Measurements from ENCODE around the gene PDK3. TPM values are rescaled to one million over a fixed set of nuclear protein-coding genes. Genes with fewer than 3 reads are reported as not detected.

Gene PDK3
- total and polyA plus RNA-seq, 3 experiments from 2014 or later: 26.0 to 48.3 (median 26.4) TPM

DNA sequence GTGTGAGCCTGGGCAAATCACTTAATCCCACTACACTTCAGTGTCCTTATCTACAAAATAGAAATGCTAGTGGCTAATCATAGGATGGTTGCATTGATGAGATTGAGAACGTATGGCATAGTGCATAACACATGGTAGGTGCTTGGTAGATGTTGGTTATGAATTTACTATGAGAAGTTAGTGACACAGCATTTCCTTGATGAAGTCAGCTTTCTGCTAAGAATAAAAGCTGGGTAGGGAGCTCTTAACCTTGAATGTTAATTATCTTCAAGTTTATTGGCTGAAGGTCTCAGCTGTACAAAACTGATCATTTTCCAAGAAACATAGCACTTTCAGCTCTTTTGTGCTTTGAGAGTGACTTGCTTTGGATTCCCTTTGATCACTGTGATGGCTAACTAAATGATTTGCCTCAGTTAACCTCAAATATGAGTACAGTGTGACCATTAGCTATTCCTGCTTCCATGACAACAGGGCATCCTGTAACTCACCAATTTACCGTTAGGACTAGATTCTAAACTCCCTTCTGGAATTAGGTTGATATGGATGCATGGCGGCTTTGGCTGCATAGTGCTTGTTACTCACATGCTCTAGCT is 17.8 kb downstream of the PDK3 start:
- H3K4me3 ChIP-seq (ENCODE audit: low read length): no peak overlapping the region
- H3K36me3 ChIP-seq (ENCODE audit: insufficient read depth, low read length): no peaks in the 10 kb centered on the region
- Mint-ChIP-seq H3K36me3 (peaks cover 0 to 2% (median under 1%) of the 10 kb centered on the region in 3 donors), H3K4me3 (peak overlapping the region in 1 of 7 donors; percentile 37), H3K9me3 (no peaks in the 10 kb centered on the region), H3K27me3 (no peaks in the 10 kb centered on the region), H3K27ac (peak overlapping the region; percentile 66 to 95 (median 74)), H3K4me1 (peaks cover 45 to 68% (median 57%) of the 10 kb centered on the region in 3 donors)
- DNase-seq: no peak
- CTCF ChIA-PET: interaction anchor here (1.5 to 1.7 kb wide), 2 partner anchors 15 to 87 kb away, joined by 4 to 7 read pairs; no protein-coding TSS in a partner anchor
- POLR2A ChIA-PET: interaction anchor here (1.5 kb wide), 1 partner anchor 18 kb away, joined by 7 read pairs; the partner anchor contains the start of gene PDK3
- no peaks in the 10 kb centered on the region for H3K27me3 ChIP-seq (ENCODE audit: insufficient read depth, low read length, poor library complexity, severe bottlenecking)
- no peak overlapping the region for H3K27ac ChIP-seq (ENCODE audit: low read depth, low read length)
- no peaks in the 10 kb centered on the region for H3K9me3 ChIP-seq (ENCODE audit: low read length)
- peaks cover 47% of the 10 kb centered on the region for H3K4me1 ChIP-seq (ENCODE audit: insufficient read depth, low read length)

DNA sequence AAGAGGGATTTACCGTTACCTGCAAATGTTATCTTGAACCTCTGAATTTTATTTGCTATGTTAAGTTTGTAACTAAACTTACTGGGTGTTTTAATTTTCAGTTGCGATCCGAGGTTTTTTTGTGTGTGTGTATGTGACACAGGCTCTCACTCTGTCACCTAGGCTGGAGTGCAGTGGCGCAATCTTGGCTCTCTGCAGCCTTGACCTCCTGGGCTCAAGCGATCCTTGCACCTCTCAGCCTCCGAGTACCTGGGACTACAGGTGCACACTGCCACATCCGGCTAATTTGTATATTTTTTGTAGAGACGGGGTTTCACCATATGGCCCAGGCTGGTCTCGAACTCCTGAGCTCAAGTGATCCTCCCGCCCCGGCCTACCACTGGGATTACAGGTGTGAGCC is 18.5 kb downstream of the PDK3 start:
- Histone ChIP-seq H3K27me3 (ENCODE audit: insufficient read depth, low read length, poor library complexity, severe bottlenecking) (no peaks in the 10 kb centered on the region), H3K4me3 (ENCODE audit: low read length) (no peak overlapping the region), H3K9me3 (ENCODE audit: low read length) (no peaks in the 10 kb centered on the region), H3K36me3 (ENCODE audit: insufficient read depth, low read length) (no peaks in the 10 kb centered on the region), H3K4me1 (ENCODE audit: insufficient read depth, low read length) (peaks cover 40% of the 10 kb centered on the region), H3K27ac (ENCODE audit: low read depth, low read length) (no peak overlapping the region)
- POLR2A ChIA-PET: no interaction called here
- H3K9me3 Mint-ChIP-seq: no peaks in the 10 kb centered on the region
- H3K27me3 Mint-ChIP-seq: no peaks in the 10 kb centered on the region
- H3K36me3 Mint-ChIP-seq: peaks cover 0 to 2% (median 2%) of the 10 kb centered on the region in 3 donors
- H3K27ac Mint-ChIP-seq: peak overlapping the region in 5 of 8 donors; percentile 17 to 88 (median 72)
- H3K4me1 Mint-ChIP-seq: peaks cover 42 to 65% (median 53%) of the 10 kb centered on the region in 3 donors
- CTCF ChIA-PET: interaction anchor here (0.9 to 1.7 kb wide), 3 partner anchors 14 to 88 kb away, joined by 4 to 7 read pairs (median 4); no protein-coding TSS in a partner anchor
- no peak for DNase-seq
- H3K4me3 Mint-ChIP-seq: no peak overlapping the region

GRCh38 chrX:24485323-24485722 is 20.2 kb downstream of the PDK3 start:
- Histone ChIP-seq H3K4me3 (ENCODE audit: low read length) (no peak overlapping the region), H3K27me3 (ENCODE audit: insufficient read depth, low read length, poor library complexity, severe bottlenecking) (no peaks in the 10 kb centered on the region), H3K4me1 (ENCODE audit: insufficient read depth, low read length) (peaks cover 28% of the 10 kb centered on the region), H3K27ac (ENCODE audit: low read depth, low read length) (no peak overlapping the region), H3K36me3 (ENCODE audit: insufficient read depth, low read length) (no peaks in the 10 kb centered on the region), H3K9me3 (ENCODE audit: low read length) (no peaks in the 10 kb centered on the region)
- DNase-seq: no peak
- H3K4me1 Mint-ChIP-seq: peaks cover 27 to 49% (median 40%) of the 10 kb centered on the region in 3 donors
- CTCF ChIA-PET: no interaction called here
- POLR2A ChIA-PET: no interaction called here
- H3K27ac Mint-ChIP-seq: peak overlapping the region in 4 of 8 donors; percentile 40 to 92 (median 68)
- H3K27me3 Mint-ChIP-seq: no peaks in the 10 kb centered on the region
- no peaks in the 10 kb centered on the region for H3K9me3 Mint-ChIP-seq
- no peak overlapping the region for H3K4me3 Mint-ChIP-seq
- peaks cover 0 to 2% (median 2%) of the 10 kb centered on the region in 3 donors for H3K36me3 Mint-ChIP-seq

- Histone ChIP-seq H3K27me3 (ENCODE audit: insufficient read depth, low read length, poor library complexity, severe bottlenecking) (no peaks in the 10 kb centered on the region), H3K27ac (ENCODE audit: low read depth, low read length) (no peak overlapping the region), H3K4me1 (ENCODE audit: insufficient read depth, low read length) (peaks cover 22% of the 10 kb centered on the region), H3K4me3 (ENCODE audit: low read length) (no peak overlapping the region), H3K36me3 (ENCODE audit: insufficient read depth, low read length) (no peaks in the 10 kb centered on the region), H3K9me3 (ENCODE audit: low read length) (no peaks in the 10 kb centered on the region)
- ChIA-PET CTCF (no interaction called here), POLR2A (no interaction called here)
- no peak overlapping the region for H3K4me3 Mint-ChIP-seq
- no peaks in the 10 kb centered on the region for H3K9me3 Mint-ChIP-seq
- no peaks in the 10 kb centered on the region for H3K27me3 Mint-ChIP-seq
- peak overlapping the region in 4 of 8 donors; percentile 47 to 77 (median 66) for H3K27ac Mint-ChIP-seq
- DNase-seq: no peak
- peaks cover 2% of the 10 kb centered on the region in 3 donors for H3K36me3 Mint-ChIP-seq
- peaks cover 22 to 41% (median 35%) of the 10 kb centered on the region in 3 donors for H3K4me1 Mint-ChIP-seq
Observed at GRCh38 chrX:24485976-24486680, 21.0 kb downstream of the PDK3 start.

GRCh38 chrX:24487571-24487970 is 22.5 kb downstream of the PDK3 start:
- H3K27me3 ChIP-seq (ENCODE audit: insufficient read depth, low read length, poor library complexity, severe bottlenecking): no peaks in the 10 kb centered on the region
- H3K4me3 ChIP-seq (ENCODE audit: low read length): no peak overlapping the region
- DNase-seq: no peak
- Mint-ChIP-seq H3K9me3 (no peaks in the 10 kb centered on the region), H3K4me3 (peak overlapping the region in 1 of 7 donors; percentile 8), H3K27ac (no peak overlapping the region), H3K36me3 (peaks cover 2% of the 10 kb centered on the region in 3 donors), H3K27me3 (no peaks in the 10 kb centered on the region), H3K4me1 (peaks cover 12 to 27% (median 24%) of the 10 kb centered on the region in 3 donors)
- CTCF ChIA-PET: interaction anchor here (1.3 kb wide), 1 partner anchor 91 kb away, joined by 7 read pairs; no protein-coding TSS in a partner anchor
- no peaks in the 10 kb centered on the region for H3K36me3 ChIP-seq (ENCODE audit: insufficient read depth, low read length)
- peaks cover 11% of the 10 kb centered on the region for H3K4me1 ChIP-seq (ENCODE audit: insufficient read depth, low read length)
- no peak overlapping the region for H3K27ac ChIP-seq (ENCODE audit: low read depth, low read length)
- H3K9me3 ChIP-seq (ENCODE audit: low read length): no peaks in the 10 kb centered on the region
- POLR2A ChIA-PET: no interaction called here

DNA sequence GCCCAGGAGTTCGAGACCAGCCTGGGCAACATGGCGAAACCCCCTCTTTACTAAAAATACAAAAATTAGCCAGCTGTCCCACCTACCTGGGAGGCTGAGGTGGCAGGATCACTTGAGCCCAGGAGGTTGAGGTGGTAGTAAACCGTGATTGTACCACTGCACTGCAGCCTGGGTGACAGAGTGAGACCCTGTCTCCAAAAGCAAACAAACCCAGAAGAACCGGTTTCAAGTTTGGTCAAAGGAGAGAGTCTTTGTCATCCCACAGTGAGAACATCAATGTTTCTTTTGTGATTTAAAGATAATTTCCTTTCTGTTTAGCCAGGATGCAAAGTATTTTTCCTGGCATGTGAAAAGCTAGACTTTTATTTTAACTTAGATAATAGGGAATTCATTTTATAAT is 26.7 kb downstream of the PDK3 start:
- Mint-ChIP-seq H3K27ac (no peak overlapping the region), H3K4me1 (peaks cover 21 to 40% (median 35%) of the 10 kb centered on the region in 3 donors), H3K36me3 (peaks cover 2 to 7% (median 2%) of the 10 kb centered on the region in 3 donors), H3K4me3 (no peak overlapping the region), H3K27me3 (peaks cover 0 to 2% of the 10 kb centered on the region in 2 donors), H3K9me3 (no peaks in the 10 kb centered on the region)
- Histone ChIP-seq H3K36me3 (ENCODE audit: insufficient read depth, low read length) (no peaks in the 10 kb centered on the region), H3K27ac (ENCODE audit: low read depth, low read length) (no peak overlapping the region), H3K4me3 (ENCODE audit: low read length) (no peak overlapping the region), H3K27me3 (ENCODE audit: insufficient read depth, low read length, poor library complexity, severe bottlenecking) (no peaks in the 10 kb centered on the region), H3K9me3 (ENCODE audit: low read length) (no peaks in the 10 kb centered on the region), H3K4me1 (ENCODE audit: insufficient read depth, low read length) (peaks cover 9% of the 10 kb centered on the region)
- CTCF ChIA-PET: no interaction called here
- no peak for DNase-seq
- POLR2A ChIA-PET: no interaction called here

DNA sequence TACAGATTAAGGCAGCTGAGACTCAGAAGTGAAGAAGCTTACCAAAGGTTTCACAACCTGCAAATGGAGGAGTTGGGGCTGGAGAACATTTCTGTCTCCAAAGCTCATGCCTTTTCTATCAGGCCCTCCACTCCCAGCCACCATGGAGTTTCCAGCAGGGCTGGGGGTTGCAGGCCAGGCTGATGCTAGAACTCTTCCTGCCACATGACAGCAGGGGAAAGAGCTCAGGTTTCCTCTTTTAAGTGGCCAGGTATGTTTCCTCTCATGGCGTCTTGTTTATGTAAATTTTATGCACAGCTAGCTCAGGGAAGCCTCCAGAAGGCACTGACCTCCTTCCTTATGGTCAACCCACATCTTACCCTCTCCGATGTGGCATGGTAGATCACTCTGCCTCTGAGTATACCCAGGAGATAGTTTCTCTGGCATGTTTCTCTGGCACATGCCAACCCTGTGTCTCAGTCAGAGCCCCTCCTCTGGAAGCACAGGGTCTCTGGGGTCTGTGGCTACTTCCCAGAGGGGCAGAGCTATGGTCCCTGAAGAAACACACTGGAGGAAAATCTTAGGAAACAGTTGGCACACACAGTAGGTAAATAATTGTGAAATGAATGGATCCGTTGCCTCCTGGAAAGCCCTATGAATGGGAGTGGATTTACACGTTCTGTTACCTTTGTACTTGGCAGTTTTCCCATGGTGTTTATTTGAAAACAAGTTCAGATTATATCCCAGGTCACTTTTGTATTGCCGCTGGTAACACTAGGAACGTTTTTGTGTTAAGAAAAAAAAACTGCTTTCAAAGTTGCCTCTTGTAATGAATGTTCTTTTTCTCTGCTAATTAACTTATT is 28.9 kb downstream of the PDK3 start:
- no peak overlapping the region for H3K4me3 ChIP-seq (ENCODE audit: low read length)
- no peaks in the 10 kb centered on the region for H3K9me3 ChIP-seq (ENCODE audit: low read length)
- no peaks in the 10 kb centered on the region for H3K36me3 ChIP-seq (ENCODE audit: insufficient read depth, low read length)
- H3K27ac Mint-ChIP-seq: peak overlapping the region; percentile 10 to 93 (median 73)
- peaks cover 32 to 52% (median 43%) of the 10 kb centered on the region in 3 donors for H3K4me1 Mint-ChIP-seq
- peak overlapping the region in 4 of 7 donors; percentile 11 to 38 (median 30) for H3K4me3 Mint-ChIP-seq
- peaks cover 0 to 2% of the 10 kb centered on the region in 2 donors for H3K27me3 Mint-ChIP-seq
- POLR2A ChIA-PET: no interaction called here
- H3K4me1 ChIP-seq (ENCODE audit: insufficient read depth, low read length): peaks cover 16% of the 10 kb centered on the region
- H3K27me3 ChIP-seq (ENCODE audit: insufficient read depth, low read length, poor library complexity, severe bottlenecking): no peaks in the 10 kb centered on the region
- H3K27ac ChIP-seq (ENCODE audit: low read depth, low read length): no peak overlapping the region
- CTCF ChIA-PET: interaction anchor here (1.1 kb wide), 1 partner anchor 29 kb away, joined by 3 read pairs; the partner anchor contains the start of gene PDK3
- H3K9me3 Mint-ChIP-seq: no peaks in the 10 kb centered on the region
- DNase-seq: peak in 1 of 5 donors; percentile 12
- peaks cover 0 to 9% (median 0%) of the 10 kb centered on the region in 3 donors for H3K36me3 Mint-ChIP-seq

Measured in CD8-positive, alpha-beta memory T cell (primary cell).